ENCODE measurements around the gene EFHC2.

GRCh38 chrX:44113337-44113736, 230.1 kb downstream of the EFHC2 start:
- no peak for TF ChIP-seq CTCF (IDR thresholded peaks at IDR 0.05)
- no peak for TF ChIP-seq POLR2A (IDR thresholded peaks at IDR 0.05)

Data from prostate gland (tissue), 2 donors.